ENCODE measurements around the gene PRSS8. TPM values are rescaled to one million over a fixed set of nuclear protein-coding genes. Genes with fewer than 3 reads are reported as not detected.
A peak's percentile ranks its signal among the peaks of the same experiment; 100 is the strongest.

The PRSS8 gene
- total RNA-seq, 2 donors from 2014 or later = 337 to 347 TPM

- Histone ChIP-seq H3K27me3 (no peaks in the 10 kb centered on the region), H3K4me3 (peak overlapping the region; percentile 83), H3K9ac (ENCODE audit: low read depth in 2 of 2, low read length in 2 of 2) (peak overlapping the region; percentile 88 to 98), H3K27ac (peak overlapping the region; percentile 54), H3K4me1 (peaks cover 9% of the 10 kb centered on the region), H3K9me3 (no peaks in the 10 kb centered on the region), H3K36me3 (no peaks in the 10 kb centered on the region)
- DNase-seq = no peak
- TF ChIP-seq CTCF (IDR thresholded peaks at IDR 0.05) = no peak
- intact Hi-C loops (cut with DNase I) = no loop called here
Measured at GRCh38 chr16:31108794-31109558, 26.6 kb downstream of the PRSS8 start.

DNA sequence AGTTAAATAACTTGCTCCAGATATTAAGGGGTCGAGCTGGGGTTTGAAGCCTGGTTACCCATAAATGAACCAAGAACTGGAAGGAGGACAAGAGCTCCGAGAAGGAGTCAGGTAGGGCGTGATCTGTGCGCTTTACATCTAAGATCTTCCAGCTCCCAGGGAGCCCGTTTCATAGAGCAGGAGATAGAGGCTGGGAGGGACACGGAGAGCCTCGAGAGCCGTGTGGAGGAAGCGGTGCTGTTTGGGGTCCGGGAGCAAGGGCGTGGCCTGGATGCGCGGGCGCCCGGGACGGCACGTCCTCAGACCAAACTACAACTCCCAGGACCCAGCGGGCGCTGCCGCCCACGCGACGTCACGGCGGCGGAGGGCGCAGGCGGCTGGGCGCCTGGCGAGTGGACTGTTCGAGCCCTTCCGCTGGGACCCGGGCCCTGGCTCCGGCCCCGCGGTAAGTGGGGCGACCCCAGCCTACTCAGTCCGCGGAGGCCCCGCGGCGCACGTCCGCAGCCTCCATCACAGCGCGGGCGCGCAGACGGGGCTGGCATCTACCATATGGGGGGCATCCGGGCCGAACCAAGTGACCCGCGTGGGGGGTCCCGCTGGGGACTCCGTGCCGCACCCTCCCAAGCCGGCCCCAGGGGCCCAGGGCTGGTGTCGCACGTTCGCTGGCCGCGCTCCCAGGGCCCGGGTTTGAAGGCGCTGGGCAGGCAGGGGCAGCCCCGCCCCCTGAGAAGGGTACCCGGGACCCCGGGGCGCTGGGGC is 27.3 kb downstream of the PRSS8 start, which contains the start of gene BCKDK:
Gene BCKDK, plus strand, starts transcription at position 352 of the 759 bp plus-strand sequence. CDS start 838 bp downstream, outside the sequence.
- Histone ChIP-seq H3K4me3 (peak within 1 kb of the TSS; percentile 83), H3K36me3 (no peaks in the 10 kb centered on the region), H3K9ac (ENCODE audit: low read depth in 2 of 2, low read length in 2 of 2) (peak within 1 kb of the TSS; percentile 88 to 98), H3K27ac (peak within 1 kb of the TSS; percentile 54), H3K9me3 (no peaks in the 10 kb centered on the region), H3K4me1 (peaks cover 9% of the 10 kb centered on the region), H3K27me3 (no peaks in the 10 kb centered on the region)
- TF ChIP-seq CTCF (IDR thresholded peaks at IDR 0.05) = no peak
- intact Hi-C loops (cut with DNase I) = no loop called here
- DNase-seq = peak; percentile 80

DNA sequence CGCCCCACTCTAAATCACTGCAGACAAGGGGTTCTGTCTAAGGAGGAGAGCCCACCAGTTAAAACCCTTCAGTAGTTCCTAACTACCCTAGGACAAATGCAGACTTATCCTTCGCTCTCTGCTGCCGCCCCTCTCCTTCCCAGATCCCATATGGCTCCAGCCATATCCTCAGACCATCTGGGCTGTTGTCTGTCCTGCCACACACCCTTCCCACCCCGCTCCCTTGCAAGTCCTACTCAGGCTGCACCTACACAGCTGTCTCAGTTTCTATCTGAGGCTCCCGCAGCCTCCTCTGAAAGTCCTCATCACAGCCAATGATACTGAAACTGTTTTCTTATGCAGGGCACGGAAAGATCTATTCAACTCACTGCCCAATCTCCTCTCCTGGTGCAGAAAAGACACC is 28.1 kb downstream of the PRSS8 start:
- Histone ChIP-seq H3K9ac (ENCODE audit: low read depth in 2 of 2, low read length in 2 of 2) (no peak overlapping the region), H3K9me3 (no peaks in the 10 kb centered on the region), H3K27ac (no peak overlapping the region), H3K36me3 (no peaks in the 10 kb centered on the region), H3K4me1 (peaks cover 9% of the 10 kb centered on the region), H3K27me3 (no peaks in the 10 kb centered on the region), H3K4me3 (no peak overlapping the region)
- intact Hi-C loops (cut with DNase I) = no loop called here
- DNase-seq = no peak
- TF ChIP-seq CTCF (IDR thresholded peaks at IDR 0.05) = no peak

- H3K4me1 ChIP-seq = peaks cover 9% of the 10 kb centered on the region
- DNase-seq = no peak
- H3K27ac ChIP-seq = no peak overlapping the region
- H3K9ac ChIP-seq (ENCODE audit: low read depth in 2 of 2, low read length in 2 of 2) = no peak overlapping the region
- TF ChIP-seq CTCF (IDR thresholded peaks at IDR 0.05) = no peak
- intact Hi-C loops (cut with DNase I) = no loop called here
- no peaks in the 10 kb centered on the region for H3K9me3 ChIP-seq
- H3K4me3 ChIP-seq = no peak overlapping the region
- no peaks in the 10 kb centered on the region for H3K27me3 ChIP-seq
- no peaks in the 10 kb centered on the region for H3K36me3 ChIP-seq
Measured at GRCh38 chr16:31106509-31107464, 28.7 kb downstream of the PRSS8 start.
